ENCODE results near the gene SRP72.

SRP72 gene

DNA sequence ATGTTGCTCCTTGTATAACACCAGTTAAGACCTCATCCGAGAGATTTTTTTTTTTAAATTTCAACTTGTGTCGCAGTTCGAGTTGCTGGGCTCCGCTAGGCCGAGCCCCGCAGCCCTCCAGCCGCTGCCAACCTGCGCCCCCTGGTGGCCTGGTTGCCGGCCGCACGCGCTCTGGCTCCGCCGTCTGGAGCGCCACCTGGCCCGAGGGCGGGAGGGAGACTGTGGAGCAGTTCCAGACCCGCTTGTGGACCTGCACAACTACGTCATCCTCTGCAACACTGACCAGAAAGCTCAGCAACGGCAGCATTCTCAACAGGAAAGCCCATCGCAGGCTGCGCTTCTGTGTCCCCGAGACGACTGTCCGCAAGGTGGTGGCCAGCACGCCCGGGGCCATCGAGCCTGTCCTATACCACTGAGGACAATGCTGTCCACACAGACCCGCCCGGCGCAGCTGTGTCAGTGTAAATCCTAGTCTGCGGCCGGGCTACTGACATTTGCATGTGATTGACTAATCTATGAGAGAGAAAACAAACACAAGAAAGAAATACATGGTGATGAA is 77.2 kb downstream of the SRP72 start:
- DNase-seq (ENCODE audit: low read depth in 2 of 2), result peak; percentile 23 to 37

DNA sequence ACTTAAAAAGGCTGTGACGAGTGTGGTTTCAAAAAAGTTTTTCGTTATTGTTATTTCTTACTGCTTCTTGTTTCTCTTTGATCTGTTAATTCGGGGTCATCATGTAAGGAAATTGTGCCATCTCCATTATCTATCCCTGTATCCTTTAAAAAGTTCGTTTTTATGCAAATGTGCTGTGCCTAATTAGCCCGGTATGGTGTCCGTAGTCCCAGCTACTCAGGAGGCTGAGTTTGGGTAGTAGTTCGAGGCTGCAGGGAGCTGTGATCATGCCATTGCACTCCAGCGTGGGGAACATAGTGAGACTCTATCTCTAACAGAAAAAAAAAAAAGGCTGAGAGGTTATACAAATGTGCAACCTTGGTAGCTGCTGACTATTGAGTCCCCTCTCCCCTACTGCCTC is 83.2 kb downstream of the SRP72 start:
- DNase-seq (ENCODE audit: low read depth in 2 of 2), result no peak

GRCh38 chr4:56551516-56551915 is 84.1 kb downstream of the SRP72 start:
- no peak for DNase-seq (ENCODE audit: low read depth in 2 of 2)

DNA sequence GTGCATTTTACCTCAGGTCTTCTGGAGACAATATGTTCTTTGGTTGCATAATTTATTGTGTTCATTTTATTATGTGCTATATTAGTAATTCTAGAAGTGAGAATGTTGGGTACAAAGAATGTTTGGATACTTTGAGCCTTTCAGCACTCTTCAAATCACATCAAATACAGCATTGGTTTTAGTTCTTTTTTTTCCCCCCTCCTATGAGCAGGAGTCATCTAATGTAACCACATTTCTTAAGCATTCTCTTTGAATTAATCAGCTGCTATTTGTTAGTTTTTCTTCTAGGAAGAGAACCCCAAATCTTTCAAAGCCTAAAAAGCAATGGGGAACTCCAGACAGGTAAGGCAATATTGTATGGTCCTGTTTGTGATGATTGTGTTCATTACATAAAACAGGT is 84.9 kb downstream of the SRP72 start:
- peak in 1 of 2 experiments; percentile 11 for DNase-seq (ENCODE audit: low read depth in 2 of 2)

Data from fibroblast of skin of left quadriceps (primary cell).